ENCODE data around the gene PALM3. TPM values are rescaled to one million over a fixed set of nuclear protein-coding genes. Genes with fewer than 3 reads are reported as not detected.

PALM3 gene, protein sequence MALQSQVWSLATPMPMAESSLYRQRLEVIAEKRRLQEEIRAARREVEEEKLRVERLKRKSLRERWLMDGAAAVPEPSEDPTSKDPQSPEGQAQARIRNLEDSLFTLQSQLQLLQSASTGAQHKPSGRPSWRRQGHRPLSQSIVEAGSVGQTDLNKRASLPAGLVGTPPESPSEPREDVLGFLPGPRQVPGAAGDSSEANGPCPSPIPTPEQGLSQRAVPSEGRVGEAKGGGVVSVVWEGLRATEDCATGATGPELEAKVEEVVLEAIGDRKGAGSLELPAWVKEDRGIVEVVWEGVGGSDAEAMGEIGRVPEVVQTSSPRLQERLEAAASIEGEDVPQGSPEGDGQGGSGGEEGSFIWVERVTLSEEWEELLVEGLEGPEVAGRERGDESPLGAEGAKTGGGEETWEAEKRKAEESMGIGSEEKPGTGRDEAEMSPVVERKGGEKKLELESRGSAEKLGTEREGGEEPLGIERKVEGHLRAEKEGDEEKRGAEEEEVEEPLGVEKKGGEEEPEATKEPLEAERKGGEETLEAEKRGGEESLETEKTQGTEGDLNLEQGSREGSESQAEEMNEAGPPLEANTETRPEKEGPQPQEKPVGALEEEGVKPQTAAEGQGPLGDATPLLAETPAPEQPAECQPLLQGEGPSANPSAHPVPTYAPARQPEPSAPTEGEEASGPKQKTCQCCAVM
- not detected for polyA plus RNA-seq

DNA sequence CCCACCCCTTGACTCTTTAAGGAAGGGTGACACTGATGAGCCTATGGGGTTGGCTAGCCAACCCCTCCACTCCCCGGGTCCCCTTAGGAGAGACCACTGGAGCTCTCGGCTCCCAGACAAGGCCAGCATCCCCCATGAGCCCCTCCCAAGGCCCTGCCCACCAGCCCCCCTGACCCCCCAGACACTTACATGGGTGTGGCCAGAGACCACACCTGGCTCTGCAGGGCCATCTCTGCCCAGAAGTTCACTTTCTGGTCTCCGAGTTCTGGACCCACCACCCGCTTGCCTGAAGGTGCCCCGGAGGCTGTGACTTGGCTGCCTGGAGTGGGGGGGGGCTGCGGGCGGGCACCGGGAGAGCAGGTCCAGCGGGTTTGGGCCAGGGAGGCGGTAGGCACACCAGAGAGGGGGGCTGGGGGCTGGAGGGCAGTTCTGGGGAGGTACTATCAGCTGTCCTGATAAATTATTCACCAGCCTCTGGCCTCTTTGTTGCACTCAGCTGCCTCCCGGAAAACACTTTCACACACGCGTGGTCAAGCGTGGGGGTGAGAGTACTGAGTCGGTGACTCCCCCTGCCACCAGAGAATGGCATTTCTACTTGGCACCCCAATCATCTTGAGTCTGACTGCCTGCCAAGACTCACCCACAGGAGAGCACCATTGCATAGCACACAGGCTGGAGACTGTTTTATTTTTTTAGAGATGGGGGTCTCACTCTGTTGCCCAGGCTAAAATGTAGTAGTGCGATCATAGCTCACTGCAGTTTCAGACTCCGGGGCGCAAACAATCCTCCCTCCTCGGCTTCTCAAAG, at the start of gene PALM3:
TSS of gene PALM3 (minus strand) at position 326 of the 807 bp plus-strand sequence. CDS start at position 230, 96 bp downstream.
- Mint-ChIP-seq H3K4me3 (no peak within 1 kb of the TSS), H3K9me3 (peaks cover 0 to 1% (median 0%) of the 10 kb centered on the region in 3 donors), H3K36me3 (peaks cover 2% of the 10 kb centered on the region), H3K27me3 (peaks cover 23% of the 10 kb centered on the region), H3K4me1 (peaks cover 0 to 3% (median 3%) of the 10 kb centered on the region in 3 donors), H3K27ac (no peak within 1 kb of the TSS)

DNA sequence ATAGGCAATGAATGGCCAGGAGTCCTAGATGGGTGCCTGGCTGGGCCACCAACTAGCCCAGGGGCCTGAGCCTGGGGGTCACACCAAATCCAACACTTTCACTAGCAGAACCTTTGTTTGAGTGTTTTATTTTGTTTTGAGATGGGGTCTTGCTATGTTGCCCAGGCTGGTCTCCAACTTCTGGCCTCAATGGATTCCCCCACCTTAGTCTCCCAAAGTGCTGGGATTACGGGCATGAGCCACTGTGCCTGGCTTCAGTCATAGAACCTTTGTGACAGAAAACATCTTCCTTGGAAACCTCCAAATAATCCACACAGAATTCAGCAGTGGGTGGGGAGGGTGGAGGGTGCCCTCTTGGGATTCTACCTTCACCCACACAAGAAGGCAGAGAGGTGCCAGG, 49.6 kb upstream of the PALM3 start:
- H3K4me3 Mint-ChIP-seq, result no peak overlapping the region

DNA sequence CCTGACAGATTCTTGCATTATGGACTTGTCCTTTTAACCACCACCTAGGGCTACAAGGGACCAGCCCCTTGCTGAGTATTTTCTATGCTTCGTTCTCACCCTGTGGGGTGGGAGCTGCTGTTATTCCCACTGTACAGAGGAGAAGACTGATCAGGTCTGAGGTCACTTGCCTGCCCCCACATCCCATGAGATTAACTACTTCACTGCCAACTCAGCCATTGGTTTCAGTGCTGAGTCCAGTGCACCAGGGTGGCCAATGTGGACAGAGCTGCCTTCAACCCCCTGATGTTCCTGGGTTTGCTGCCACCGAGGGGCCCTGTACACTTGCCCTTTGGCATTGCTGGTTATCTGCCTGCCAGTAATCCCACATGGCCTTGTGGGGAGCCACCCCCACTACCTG, 48.8 kb upstream of the PALM3 start:
- Mint-ChIP-seq H3K27me3 (no peaks in the 10 kb centered on the region), H3K4me1 (peaks cover 7 to 12% (median 9%) of the 10 kb centered on the region in 3 donors), H3K36me3 (no peaks in the 10 kb centered on the region), H3K9me3 (no peaks in the 10 kb centered on the region), H3K27ac (peak overlapping the region in 1 of 3 donors; percentile 83), H3K4me3 (no peak overlapping the region)

More for the DNA sequence above, 49.6 kb upstream of the PALM3 start:
- no peaks in the 10 kb centered on the region for H3K9me3 Mint-ChIP-seq
- H3K4me1 Mint-ChIP-seq, result peaks cover 14 to 18% (median 16%) of the 10 kb centered on the region in 3 donors
- no peak overlapping the region for H3K27ac Mint-ChIP-seq
- H3K36me3 Mint-ChIP-seq, result no peaks in the 10 kb centered on the region
- no peaks in the 10 kb centered on the region for H3K27me3 Mint-ChIP-seq

DNA sequence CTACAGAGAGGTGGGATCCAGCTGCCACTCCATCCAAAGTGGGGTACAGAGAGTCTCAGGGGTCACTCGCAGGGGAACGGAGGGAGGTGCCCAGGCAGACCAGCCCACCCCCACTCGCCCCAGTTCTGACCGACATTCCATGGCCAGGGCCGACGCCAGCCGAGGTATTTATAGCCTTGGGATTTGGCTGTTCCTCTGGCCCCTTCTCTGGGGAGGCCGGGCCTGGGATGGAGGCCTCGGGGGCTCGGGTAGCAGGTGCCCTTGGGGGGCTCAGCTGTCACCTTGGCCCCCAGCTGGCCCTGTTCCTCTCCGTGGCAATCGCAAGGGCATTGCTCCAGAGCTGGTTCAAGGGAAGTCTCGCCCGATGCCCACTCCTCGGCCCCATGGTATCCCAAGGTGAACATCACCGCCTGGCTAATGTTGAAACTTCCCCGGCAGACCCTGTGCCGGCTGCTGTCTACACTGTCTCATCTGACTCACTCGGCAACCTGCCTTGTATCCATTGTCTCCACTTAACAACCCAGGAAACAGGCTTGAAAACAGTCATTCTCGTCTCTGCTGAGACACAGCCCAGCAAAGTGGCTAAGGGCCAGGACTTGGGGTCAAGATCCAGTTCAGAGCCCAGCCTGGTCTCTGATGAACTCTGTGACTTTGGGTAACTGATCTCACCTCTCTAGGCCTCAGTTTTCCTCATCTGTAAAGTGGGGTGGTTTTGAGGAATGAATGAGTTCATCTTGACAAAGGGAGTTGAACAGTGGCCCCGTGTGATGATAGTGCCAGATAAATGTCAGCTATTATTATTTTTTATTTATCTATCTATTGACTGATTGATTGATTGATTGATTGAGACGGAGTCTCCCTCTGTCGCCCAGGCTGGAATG, 45.9 kb upstream of the PALM3 start:
- no peaks in the 10 kb centered on the region for H3K27me3 Mint-ChIP-seq
- no peaks in the 10 kb centered on the region for H3K9me3 Mint-ChIP-seq
- H3K27ac Mint-ChIP-seq, result no peak overlapping the region
- H3K36me3 Mint-ChIP-seq, result peaks cover 2% of the 10 kb centered on the region
- H3K4me3 Mint-ChIP-seq, result no peak overlapping the region
- peaks cover 0 to 3% (median under 1%) of the 10 kb centered on the region in 3 donors for H3K4me1 Mint-ChIP-seq

DNA sequence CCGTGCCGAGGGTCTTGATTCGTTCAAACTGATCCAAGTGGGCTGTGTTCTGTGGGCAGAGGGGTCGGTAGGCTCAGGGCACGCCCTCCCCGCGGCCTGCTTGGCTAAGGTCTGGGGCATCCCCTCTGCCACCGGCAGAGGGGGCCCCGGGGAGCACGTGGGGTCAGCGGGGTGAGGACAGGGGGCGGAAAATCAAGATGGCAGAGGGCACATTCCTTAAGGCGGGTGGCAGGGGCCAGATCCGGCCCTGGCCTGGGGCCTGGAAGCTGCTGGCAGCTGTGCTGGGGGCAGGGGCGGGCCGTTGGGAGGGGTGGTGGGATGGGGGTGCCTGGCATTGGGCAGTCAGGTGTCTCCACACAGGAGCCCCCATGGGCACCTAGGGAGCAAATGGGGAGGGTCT, 45.0 kb upstream of the PALM3 start:
- Mint-ChIP-seq H3K27ac (no peak overlapping the region), H3K9me3 (no peaks in the 10 kb centered on the region), H3K36me3 (peaks cover 2% of the 10 kb centered on the region), H3K27me3 (no peaks in the 10 kb centered on the region), H3K4me1 (peaks cover 0 to 3% (median 0%) of the 10 kb centered on the region in 3 donors), H3K4me3 (peak overlapping the region in 1 of 4 donors; percentile 28)

DNA sequence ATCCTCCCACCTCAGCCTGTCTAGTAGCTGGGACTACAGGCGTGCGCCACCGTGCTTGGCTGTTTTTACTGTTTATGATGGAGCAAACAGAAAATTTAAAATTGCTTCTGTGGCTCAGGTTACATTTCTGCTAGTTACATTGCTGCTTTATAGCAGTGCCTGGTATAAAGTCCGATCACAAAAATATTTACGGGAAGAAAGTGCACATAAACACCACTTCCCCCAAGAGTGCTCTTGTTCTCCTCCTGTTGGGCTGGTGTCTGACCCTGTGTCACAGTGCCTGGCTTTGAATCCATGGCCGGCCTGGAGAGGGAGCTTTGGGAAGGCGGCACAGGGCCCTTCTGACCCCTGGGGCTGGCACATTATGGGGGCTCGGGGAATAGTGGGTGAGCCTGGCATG, 43.8 kb upstream of the PALM3 start:
- peaks cover 2% of the 10 kb centered on the region for H3K36me3 Mint-ChIP-seq
- no peak overlapping the region for H3K27ac Mint-ChIP-seq
- H3K9me3 Mint-ChIP-seq, result no peaks in the 10 kb centered on the region
- H3K4me1 Mint-ChIP-seq, result peaks cover 0 to 3% (median 0%) of the 10 kb centered on the region in 3 donors
- H3K27me3 Mint-ChIP-seq, result no peaks in the 10 kb centered on the region
- no peak overlapping the region for H3K4me3 Mint-ChIP-seq

DNA sequence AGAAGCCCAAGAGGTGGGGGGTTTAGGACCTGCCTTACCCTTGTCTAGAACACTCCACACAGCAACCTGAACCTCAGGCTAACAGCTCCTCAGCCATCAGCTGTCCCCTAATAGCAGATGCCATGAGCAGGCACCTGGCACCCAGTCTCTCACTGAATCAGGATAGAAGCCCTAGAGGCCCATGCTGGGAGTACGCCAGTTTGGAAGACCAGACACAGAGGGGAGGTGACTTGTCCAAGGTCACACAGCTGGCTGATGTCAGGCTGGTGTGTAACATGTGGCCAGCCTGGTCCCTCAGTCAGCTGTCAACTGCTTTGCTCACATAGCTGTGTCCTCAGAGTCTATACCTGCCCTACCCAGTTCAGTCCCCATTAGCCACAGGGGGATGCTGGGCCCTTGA, 41.4 kb upstream of the PALM3 start:
- peaks cover 0 to 3% (median 0%) of the 10 kb centered on the region in 3 donors for H3K4me1 Mint-ChIP-seq
- no peak overlapping the region for H3K4me3 Mint-ChIP-seq
- no peak overlapping the region for H3K27ac Mint-ChIP-seq
- no peaks in the 10 kb centered on the region for H3K9me3 Mint-ChIP-seq
- H3K27me3 Mint-ChIP-seq, result no peaks in the 10 kb centered on the region
- peaks cover 2% of the 10 kb centered on the region for H3K36me3 Mint-ChIP-seq

DNA sequence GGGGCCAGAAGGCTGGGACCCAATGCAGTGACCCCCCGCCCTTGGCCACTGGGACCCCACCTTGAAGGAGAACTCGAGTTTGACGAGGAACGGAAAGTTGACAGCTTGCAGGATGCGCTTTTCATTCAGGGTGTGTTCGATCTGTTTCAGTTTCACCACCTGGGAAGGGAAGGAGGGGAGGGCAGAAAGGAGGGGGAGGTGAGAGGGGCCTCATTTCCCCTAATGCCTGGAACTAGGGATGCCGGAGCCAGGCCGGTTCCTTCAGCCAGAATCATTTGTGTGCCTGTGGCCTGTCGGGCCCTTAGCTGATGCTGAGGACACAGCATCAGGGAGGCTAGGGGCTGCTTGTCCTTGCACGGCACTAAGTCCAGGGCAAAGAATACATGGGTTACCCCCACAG, 40.9 kb upstream of the PALM3 start:
- H3K4me3 Mint-ChIP-seq, result no peak overlapping the region
- peaks cover 0 to 3% (median 0%) of the 10 kb centered on the region in 3 donors for H3K4me1 Mint-ChIP-seq
- H3K27ac Mint-ChIP-seq, result no peak overlapping the region
- H3K27me3 Mint-ChIP-seq, result no peaks in the 10 kb centered on the region
- H3K9me3 Mint-ChIP-seq, result no peaks in the 10 kb centered on the region
- H3K36me3 Mint-ChIP-seq, result peaks cover 2% of the 10 kb centered on the region

DNA sequence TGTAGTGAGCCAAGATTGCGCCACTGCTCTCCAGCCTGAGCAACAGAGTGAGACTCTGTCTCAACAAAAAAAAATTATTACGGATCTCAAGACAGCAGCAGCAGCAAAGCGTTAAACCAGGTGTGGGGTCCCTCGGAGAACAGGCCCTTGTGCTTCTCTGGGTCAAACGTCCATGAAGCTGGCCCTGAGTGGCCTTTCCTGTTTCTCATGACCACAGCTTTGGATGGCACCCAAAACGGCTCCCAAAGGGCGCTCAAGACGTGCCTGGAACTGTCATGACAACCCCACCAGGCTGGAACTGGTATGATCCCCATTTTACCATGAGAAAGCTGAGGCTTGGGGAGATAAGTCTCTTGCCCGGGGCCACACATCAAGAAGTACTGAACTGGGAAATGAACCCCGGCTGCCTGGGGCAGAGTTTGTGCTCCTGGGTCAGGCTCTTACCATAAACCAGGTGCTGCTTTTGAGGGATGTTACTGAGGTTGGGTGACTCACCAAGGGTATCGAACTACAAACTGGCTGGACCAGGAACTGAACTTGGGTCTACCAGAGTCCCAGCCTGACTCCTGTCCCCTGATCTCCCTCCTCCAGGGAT, 40.3 kb upstream of the PALM3 start:
- Mint-ChIP-seq H3K4me1 (peaks cover 0 to 3% (median 0%) of the 10 kb centered on the region in 3 donors), H3K36me3 (peaks cover 2% of the 10 kb centered on the region), H3K27me3 (no peaks in the 10 kb centered on the region), H3K27ac (no peak overlapping the region), H3K4me3 (no peak overlapping the region), H3K9me3 (no peaks in the 10 kb centered on the region)

DNA sequence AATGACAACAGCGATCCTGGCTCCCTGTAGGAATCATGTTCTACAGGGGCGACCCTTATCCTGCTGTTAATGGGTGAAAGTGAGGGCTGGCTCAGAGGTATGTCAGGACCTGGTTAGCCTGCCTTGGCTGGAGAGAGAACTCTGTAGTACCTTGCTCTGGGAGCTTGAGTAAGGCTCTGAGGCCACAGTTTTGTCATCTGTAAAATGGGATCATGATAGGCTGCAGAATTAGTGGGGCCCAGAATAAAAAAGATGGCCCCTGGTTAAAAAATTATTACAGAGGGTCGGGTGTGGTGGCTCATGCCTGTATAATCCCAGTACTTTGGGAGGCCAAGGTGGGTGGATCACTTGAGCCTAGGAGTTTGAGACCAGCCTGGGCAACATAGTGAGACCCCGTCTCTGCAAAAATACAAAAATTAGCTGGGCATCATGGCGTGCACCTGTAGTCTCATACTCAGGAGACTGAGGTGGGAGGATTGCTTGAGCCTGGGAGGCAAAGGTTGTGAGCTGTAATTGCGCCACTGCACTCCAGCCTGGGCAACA, 39.2 kb upstream of the PALM3 start:
- H3K27me3 Mint-ChIP-seq, result no peaks in the 10 kb centered on the region
- H3K4me1 Mint-ChIP-seq, result peaks cover 0 to 3% (median 0%) of the 10 kb centered on the region in 3 donors
- no peak overlapping the region for H3K27ac Mint-ChIP-seq
- no peak overlapping the region for H3K4me3 Mint-ChIP-seq
- H3K36me3 Mint-ChIP-seq, result peaks cover 2% of the 10 kb centered on the region
- no peaks in the 10 kb centered on the region for H3K9me3 Mint-ChIP-seq

DNA sequence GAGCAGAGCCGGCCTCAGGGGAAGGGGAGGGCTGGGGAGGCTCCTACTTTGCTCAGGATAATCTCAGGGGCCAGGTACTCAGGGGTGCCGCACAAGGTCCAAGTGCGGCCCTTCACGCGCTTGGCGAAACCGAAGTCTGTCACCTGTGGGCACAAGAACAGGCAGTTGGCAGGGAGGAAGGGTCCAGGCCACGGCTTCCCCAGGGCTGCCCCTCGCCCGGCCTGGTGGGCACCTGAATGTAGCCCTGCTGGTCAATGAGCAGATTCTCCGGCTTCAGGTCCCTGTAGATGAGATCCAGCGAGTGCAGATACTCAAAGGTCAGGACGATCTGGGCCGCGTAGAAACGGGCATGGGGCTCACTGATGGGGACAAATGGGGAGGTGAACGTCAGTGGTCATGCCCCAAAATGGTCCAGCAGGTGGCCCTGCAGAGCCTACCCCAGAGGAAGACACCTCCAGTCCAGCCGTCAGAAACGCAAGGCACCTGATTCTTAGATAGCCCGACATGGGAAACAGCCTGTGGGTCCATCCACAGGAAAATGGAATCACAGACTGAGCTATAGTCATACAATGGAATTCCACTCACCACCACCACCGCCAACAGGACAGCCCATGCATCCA, 35.8 kb upstream of the PALM3 start:
- Mint-ChIP-seq H3K4me1 (peaks cover 0 to 4% (median 2%) of the 10 kb centered on the region in 3 donors), H3K9me3 (peaks cover 0 to 3% (median 0%) of the 10 kb centered on the region in 3 donors), H3K36me3 (no peaks in the 10 kb centered on the region), H3K27me3 (no peaks in the 10 kb centered on the region), H3K27ac (no peak overlapping the region), H3K4me3 (no peak overlapping the region)

DNA sequence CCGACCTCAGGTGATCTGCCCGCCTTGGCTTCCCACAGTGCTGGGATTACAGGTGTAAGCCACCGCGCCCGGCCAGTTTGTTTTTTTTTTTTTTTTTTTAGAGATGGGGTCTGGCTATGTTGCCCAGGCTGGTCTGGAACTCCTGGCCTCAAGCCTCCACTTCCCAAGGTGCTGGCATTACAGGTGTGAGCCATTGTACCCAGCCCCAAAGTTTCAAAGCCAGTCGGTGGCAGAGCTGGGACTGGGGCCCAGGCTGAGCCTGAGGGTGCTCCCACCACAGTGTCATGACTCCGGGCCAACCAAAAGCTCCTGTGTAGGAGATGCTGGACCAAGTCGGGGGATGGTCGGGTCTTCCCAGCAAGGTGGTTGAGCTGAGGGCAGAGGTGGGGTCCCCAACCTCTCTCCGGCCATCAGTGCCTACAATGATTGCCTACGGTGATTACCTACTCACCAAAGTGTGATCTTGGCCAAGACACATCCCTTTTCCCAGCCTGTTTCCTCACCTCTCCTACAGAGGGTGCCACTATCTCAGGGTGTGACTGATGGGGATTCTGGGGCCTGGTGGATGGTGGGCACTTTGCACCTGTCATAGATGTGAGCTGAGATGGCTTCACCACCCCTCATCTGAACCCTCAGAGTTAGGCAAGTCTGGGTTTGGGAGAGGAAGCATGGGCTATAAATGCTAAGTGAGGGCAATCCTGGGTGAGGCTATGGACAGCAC, 34.6 kb upstream of the PALM3 start:
- Mint-ChIP-seq H3K9me3 (peaks cover 0 to 3% (median 0%) of the 10 kb centered on the region in 3 donors), H3K36me3 (no peaks in the 10 kb centered on the region), H3K4me1 (peaks cover 4 to 11% (median 6%) of the 10 kb centered on the region in 3 donors), H3K27me3 (no peaks in the 10 kb centered on the region), H3K4me3 (no peak overlapping the region), H3K27ac (no peak overlapping the region)

DNA sequence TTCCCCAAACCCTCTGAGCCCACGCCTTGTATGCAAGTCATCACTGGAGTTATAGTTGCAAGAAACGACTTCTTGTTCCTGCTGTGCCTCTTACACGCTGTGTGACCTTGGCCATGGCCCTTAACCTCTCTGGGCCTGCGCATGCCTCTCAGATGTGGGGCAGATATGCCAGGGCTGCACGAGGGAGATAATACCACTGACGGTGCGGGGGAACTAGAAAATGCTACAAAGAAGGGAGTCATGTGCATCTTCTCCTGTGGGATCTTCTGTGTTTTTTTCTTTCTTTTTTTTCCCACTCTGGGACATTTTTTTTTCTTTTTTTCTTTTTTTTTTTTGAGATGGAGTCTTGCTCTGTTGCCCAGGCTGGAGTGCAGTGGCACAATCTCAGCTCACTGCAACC, 33.0 kb upstream of the PALM3 start:
- H3K4me3 Mint-ChIP-seq, result peak overlapping the region in 1 of 4 donors; percentile 86
- no peaks in the 10 kb centered on the region for H3K27me3 Mint-ChIP-seq
- peaks cover 0 to 3% (median 0%) of the 10 kb centered on the region in 3 donors for H3K9me3 Mint-ChIP-seq
- peaks cover 4 to 12% (median 9%) of the 10 kb centered on the region in 3 donors for H3K4me1 Mint-ChIP-seq
- no peaks in the 10 kb centered on the region for H3K36me3 Mint-ChIP-seq
- peak overlapping the region; percentile 24 to 88 (median 71) for H3K27ac Mint-ChIP-seq

Data from IgD-negative memory B cell (primary cell).